Activated naive CD8-positive, alpha-beta T cell treated with anti-CD3 and anti-CD28 coated beads, Interleukin-2, amount 50 U/mL, for 16 hours (primary cell): Measurements from ENCODE around the gene HK1.
"Not testable (repeated sequence)": the region's sequence is repeated elsewhere in the genome, so short reads cannot be mapped to it uniquely, and the experiment has no call there.

Source experiments
- DNase-seq: peaks from one replicate; pipeline ENCODE4 v3.0.0-alpha.2; 2020; ENCODE audit warnings: low read depth, low spot score

Gene HK1

DNA sequence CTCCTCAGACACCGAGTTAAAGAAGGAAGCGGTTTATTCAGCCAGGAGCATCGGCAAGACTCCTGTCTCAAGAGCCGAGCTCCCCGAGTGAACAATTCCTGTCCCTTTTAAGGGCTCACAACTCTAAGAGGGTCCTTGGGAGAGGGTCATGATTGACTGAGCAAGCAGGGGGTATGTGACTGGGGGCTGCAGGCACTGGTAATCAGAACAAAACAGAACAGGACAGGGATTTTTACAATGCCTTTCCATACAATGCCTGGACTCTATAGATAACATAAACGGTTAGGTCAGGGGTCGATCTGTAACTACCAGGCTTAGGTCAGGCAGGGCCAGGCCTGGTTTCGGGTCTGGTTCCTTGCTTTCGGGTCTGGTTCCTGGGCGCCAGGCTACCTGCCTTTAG is 30.0 kb downstream of the HK1 start:
- not testable (repeated sequence) for DNase-seq

DNA sequence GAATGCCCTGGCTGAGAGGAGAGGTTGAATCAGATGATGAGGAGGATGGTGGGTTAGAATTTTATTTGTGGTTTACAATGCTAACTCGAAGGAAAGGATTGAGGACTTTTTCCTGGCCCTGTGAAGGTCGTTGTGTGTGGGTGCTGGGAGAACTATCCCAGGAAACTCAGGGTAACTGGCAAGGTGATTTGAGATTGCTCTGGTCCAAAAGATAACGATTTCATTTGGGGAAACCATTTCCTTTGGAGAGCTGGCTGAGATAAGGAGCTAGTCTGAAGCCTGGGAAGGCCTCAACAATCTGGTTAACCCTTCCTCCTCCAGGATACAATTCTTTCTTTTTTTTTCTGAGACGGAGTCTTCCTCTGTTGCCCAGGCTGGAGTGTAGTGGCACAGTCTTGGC is 33.0 kb downstream of the HK1 start:
- no peak for DNase-seq

DNA sequence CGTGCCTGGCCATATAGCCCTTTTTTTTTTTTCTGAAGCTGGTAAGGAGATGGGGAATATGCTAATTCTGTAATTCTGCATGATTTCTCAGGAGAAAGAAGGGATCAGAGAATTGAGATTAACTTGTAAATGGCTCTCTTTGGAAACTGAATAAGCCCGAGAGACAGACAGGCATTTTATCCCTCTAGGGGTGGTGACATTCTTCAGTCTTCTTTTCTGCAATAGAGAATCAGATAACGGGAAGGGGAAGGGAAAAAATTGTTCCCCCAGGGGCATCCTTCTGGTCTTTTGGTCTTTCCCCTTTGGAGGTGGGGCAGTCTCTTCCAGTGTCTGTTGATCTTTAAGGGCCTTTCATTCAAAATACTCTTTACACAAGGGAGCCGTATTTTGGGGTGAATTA is 34.2 kb downstream of the HK1 start:
- DNase-seq: no peak

DNA sequence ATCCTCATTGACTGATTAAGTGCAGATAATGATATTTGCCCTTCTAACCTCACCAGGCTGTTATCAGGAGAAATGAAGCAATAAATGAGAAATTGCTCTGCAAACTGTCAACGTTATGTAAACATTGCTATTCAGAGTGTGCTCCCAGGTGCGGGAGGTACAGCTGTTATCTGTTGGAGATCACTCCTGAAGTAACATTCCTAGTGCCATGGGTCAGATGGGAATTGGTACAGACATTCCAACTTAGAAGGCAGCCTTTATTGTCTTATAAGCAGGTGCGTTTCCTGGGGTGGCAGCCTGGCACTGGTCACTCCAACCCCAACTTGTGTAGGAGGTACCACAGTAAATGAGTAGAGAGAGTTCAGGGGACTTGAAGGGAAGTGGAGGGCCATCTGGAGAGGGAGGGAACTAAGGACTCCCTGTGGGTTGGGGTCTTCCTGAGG is 36.8 kb downstream of the HK1 start:
- no peak for DNase-seq

DNA sequence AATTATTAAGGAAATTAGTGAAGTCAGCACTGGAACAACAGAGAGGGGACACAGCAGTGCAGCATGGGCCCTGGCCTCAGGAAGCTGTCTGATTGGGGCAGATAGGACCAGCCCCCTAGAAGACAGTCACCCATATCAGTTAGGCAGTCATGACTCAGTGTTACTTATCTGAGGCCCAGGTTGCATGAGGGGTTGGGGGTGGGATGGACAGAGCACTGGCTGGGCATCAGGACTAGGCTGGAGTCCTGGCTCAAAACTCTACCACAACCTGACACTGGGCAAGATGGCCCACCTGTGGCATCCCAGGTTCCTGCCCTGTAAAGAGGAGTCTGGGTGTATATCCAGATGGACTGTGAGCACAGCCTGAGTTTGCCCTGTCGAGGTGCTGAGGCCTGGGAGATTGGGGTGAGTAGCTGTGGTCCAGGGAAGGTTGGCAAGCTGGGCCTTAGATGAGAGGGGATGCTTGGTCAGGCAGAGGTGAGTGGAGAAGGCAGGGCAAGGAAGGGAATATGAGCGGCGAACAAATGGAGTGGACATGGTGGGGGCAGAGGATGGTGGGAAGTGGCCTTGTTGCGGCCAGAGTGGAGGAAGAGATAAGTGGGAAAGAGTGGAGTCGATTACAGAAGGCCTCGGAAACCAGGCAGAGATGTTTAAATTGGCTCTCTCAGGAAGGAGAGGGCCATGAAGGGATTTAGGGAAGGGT is 37.5 kb downstream of the HK1 start:
- DNase-seq: no peak

DNA sequence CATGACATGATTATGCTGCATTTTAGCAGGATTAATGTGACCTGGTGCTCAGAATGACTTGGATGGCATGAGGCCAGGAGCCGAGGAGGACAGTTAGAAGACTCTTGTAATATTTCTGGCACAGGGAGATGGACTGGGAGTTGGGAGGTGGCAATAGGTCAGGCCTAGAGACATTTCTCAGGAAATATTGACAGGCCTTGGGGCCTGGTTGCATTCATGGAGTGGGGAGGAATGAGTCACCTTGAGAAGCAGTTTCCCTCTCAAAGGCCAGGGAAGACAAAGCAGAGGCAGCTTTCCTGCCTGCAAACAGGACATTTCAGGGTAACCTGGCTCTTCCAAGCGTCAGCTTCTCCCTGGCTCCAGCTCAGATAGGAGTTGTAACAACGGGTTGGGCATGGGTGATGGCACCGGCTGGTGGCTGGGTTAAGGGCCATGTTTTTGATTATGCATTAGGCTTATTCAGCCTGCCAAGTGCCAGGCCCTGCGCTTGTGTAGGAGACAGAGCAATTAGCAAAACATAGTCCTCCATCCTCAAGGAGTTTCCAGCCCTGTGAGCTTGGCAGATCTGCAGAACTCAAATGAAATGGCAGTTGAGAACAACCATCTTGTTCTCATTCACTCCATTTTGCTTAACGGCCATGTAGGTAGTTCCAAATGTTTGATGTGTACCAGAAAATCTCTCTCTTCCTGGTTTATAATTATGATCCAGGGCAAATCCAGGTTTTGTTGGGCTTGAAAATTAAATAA is 38.2 kb downstream of the HK1 start:
- no peak for DNase-seq

DNA sequence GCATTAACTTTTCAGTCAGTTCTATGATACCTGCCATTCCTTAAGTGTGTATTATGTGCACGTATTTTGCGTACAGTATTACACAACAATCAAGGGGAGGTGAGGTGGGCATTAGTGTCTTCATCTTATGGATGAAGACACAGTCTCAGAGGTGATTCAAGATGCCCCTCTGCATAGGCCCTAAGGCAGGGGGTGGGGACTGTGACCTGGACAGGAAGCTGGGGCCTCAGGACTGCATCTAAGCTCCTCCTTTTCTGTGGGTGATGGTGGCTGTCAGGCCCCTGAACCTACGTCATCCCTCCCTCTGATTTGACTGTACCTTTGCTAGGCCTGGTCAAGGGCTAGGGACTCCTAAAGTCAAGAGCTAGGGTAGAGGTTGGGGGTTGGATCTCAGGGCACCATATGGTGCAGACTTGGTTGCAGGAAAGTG is 38.9 kb downstream of the HK1 start:
- DNase-seq: no peak

DNA sequence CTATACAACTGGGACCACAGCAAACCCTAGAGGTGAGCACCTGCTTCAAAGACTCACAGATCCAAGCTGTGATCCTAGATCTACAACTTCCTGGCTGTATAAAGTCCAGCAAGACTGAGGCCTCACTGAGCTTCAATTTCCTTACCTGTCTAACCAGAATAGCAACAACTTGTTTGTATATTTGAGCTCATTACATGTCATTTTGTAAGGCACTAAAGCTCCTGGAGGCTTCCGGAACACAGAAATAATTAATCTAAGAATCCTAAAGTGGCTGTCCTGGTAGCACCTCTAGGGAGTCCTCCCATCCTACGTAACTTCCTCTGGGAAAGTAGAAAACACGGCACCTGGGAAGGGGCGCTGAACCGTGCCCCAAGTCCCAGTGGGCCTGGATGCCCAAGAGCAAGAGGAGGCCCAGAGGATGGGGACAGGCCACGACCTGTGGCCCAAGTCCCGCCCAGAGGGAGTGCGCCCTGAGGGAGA is 39.4 kb downstream of the HK1 start:
- DNase-seq: no peak

DNA sequence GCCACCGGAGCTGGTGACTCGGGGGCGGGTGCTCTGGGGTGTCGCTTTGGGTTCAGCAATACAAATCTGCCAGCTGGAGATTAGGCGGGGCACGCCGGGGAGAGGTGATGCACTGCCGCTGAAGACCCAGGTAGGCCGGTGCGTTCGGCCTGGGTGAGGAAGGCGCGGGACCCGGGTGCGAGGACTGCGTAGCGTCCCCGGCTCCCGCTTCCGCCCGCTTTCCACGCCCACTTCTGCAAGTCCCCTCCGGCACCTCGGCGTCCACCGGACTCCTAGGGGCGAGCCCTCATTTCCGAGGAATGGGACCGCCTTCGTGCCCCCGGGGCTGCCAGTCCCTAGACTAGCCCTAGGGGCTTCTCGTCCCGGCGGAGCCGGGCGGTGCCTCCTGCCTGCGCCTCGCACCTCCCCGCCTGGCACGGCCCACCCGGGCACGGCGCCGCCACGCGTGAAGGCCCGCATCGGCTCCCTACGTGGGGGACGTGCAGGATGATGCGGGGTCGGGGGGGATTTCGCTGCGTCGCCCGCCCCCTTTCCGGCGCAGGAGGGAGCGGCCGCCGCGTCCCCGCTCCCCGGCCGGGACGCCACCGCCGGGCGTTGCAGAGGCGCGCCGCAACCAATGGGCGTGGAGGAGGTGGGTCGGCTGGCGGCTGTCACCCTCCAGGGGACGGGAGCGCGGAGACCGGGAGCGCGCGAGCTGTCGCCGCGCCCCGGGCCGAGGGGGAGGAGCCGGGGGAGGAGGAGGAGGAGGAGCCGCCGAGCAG is 40.0 kb downstream of the HK1 start:
- peak; percentile 84 for DNase-seq

DNA sequence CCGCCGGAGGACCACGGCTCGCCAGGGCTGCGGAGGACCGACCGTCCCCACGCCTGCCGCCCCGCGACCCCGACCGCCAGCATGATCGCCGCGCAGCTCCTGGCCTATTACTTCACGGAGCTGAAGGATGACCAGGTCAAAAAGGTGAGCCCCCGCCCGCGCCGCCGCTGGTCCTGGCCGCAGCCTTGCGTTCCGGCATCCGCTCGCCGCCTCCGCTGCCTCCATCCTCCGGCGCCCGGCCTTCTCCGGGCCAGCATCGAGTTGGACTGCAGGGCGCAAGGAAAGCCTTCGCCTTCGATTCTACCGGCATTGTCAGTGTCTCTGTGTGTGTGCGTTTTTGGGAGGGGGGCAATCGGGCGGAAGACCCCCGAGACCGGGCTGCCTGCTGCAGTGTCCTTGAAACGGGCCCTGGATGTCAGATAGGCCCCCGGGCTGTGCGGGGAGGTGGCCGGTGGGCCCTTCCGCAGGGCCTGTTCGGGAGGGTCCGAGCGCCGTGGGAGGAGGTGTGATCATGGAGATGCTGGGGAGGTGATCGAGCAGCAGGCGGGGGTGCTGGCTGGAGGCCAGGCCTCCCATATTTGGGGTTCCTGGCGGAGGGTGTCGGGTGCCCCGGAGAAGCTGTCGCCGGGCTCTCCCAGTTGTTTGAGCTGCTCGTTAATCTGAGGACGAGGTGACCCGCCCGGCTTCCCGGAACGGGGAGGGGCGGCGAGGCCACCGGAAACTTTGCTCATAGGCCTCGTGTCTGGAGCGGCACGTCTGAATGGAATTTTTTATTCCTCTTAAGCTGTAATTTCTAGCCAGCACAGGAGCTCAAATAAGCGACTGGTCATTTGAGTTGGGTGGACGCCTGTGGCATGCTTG is 40.8 kb downstream of the HK1 start:
- peak; percentile 45 for DNase-seq

DNA sequence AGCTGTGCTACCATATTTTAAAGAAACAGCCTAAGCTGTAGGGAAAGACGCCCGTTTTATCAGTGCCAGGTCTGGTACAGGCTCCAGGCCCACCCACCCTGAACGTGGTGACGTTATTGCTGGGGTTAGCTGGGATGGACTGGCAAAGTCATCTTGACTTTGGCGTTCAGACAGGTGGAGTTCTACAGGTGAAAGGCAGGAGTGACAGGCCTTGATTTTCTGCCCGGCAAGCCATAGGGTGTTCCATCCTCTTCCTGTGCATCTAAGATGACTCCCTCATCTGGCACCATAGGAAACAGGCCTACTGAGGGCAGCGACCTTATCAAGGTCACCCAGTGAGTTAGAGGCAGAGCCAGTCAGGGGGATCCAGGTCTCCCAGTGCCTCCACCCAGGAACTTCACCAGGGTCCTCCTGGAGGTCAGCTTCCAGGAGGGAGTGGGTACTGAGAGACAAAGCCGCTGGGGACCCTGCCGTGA is 41.6 kb downstream of the HK1 start:
- no peak for DNase-seq

DNA sequence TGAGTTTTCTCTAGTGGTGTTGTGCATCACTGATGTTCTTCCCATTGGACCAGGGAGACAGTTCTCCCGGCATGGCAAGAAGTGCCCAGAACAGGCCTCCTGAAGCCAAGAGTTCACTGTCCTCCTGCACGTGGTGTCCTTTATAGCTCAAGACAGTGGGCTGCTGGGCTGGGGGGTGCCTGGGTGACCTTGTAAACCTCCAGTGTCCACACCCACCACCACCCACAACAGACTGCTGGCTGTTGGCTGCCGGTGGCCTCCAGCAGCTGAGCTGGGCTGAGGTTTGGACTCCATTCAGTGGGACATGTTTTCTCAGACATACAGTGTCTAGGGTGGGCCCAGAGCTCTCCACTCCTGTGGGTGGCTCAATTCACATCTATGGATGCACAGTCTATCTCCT is 42.2 kb downstream of the HK1 start:
- DNase-seq: no peak

DNA sequence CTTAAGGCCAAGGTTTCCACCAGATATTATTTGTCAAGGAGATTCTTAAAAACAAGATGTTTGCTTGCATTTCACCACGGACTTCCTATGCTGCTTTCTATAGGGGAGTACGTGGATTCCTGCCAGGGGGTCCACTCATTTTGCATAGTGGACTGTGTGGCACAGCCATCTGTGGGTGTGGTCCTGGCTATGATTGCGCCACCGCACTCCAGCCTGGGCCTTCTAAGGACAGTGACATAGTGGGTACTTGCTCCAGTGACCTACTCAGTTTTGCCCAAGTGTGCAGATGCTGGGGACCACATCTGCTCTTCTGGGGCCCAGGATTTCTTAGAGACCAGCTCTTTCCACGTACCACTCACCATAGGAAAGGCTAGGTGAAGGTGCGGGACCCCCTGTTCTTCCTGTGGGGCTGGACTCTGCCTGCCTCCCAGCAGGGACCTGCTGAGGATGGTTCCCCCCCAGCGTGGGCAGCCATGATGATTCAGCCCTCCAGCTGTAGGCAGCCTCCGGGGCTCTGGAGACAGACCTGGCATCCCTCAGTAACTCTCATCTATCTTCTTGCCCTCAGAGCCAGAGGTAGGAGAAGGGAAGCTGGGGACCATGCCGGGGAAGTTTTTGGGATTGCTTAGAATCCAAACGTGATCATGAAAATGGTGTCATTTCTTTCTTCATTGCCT is 42.9 kb downstream of the HK1 start:
- no peak for DNase-seq

DNA sequence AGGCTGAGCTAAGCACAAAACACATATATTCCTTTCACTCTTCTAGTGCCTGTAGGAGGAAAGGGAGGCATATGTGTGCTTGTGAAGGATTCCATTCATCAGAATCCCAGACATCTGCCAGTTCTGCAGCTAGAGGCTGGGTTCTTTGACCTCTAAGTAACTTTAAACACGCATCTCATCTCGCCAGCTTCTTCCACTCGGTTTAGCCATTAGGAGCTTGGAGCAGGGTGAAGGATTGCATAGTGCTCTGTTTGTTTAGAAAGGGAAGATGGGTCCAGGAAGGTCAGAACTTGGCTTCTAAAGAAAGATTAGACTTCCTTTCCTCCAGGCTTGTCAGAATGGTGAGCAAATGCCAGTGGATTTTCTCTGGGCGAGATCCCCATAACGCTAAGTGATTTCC is 43.6 kb downstream of the HK1 start:
- no peak for DNase-seq

DNA sequence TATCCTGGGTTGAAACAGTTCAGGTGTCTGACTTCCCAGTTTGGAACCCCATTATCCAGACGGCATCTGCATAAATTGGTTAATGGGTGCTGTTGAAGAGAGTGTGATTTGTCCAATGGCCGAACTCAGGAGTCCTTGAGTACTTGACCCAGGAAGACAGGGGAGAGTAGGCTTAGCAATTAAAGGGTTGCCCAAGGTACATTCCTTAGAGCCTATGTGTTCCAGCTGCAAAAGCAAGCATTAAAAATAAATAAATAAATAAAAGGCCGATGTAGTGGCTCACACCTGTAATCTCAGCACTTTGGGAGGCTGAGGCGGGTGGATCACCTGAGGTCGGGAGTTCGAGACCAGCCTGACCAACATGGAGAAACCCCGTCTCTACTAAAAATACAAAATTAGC is 44.0 kb downstream of the HK1 start:
- DNase-seq: not testable (repeated sequence)

DNA sequence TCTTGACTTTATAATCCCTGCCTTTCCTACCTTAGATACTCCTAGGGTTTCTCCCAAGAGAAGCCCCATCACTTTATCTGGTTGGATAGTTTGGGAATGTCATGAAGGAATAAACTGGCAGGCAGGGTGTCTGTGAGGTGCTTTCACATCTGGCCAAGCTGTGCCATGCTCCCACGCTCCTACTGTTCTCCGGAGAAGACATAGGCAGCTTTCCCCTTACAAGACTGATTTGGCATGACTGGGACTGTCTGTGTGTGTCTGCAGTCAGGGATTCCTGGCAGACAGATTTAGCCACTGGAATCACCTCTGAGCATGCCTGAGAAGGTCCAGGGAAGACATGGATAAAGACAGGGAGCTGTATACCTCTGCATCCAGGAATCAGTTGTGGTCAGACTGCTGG is 45.3 kb downstream of the HK1 start:
- no peak for DNase-seq

DNA sequence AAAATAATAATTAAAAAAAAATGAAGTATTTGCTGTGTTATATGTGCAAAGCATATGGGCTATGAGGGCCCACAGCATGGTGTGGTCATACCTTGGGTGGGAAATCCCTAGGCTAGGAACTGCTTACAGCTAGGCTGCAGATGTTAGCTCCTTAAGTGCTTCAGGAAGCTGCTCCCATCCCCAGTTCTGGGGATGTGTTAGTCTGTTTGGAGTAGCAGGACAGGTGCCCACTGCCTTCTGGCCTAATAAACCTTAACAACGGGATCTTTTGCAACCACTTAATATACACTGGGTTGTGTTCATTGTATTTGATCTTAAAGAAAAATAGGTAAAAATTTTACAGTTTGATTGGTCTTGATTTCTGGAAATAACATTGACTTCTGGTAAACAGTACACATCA is 46.3 kb downstream of the HK1 start:
- DNase-seq: no peak

DNA sequence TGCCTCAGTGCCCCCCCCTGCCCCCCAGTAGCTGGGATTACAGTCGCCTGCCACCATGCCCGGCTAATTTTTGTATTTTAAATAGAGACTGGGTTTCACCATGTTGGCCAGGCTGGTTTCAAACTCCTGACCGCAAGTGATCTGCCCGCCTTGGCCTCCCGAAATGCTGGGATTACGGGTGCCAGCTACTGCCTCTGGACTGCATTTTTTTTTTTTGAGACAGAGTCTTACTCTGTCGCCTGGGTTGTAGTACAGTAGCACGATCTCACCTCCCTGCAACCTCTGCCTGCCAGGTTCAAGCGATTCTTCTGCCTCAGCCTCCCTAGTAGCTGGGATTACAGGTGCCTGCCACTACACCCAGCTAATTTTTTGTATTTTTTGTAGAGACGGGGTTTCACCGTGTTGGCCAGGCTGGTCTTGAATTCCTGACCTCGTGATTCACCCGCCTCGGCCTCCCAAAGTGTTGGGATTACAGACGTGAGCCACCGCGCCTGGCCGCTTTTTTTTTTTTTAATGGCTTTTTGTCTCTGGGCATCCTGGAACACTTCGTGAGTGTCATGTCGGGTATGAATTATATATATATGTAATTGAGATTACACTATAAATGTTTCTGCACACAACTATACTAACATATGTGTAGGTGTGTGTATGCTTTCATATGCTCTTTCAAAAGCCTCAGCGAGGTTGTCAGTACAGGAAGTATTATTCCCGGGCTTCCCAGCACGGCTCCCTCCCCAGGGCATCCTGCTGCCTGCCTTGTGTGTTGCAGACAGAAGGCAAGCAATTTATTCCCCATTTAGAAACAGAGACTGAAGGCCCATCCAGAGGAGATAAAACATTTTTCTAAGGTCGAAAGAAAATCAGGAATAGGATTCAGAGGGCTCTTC is 47.6 kb downstream of the HK1 start:
- not testable (repeated sequence) for DNase-seq

DNA sequence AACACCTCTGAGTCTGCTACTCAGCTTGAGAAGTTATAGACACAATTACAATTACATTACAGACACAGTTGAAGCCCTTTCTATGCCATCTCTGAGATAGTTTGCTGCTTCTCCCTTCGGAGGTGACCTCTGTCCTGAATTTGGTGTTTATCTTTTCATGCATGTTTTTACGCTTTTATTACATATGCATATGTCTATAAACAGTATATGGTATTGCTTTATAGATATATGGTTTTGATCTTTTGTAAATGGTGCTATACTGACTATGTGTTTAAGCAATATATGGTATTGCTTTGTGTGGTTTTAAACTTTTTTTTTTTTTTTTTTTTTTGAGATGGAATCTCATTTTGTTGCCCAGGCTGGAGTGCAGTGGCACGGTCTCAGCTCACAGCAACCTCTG is 48.4 kb downstream of the HK1 start:
- DNase-seq: no peak
